ACC112 (cell line): ENCODE results near the gene BAG3.
"Not testable (repeated sequence)": the region's sequence is repeated elsewhere in the genome, so short reads cannot be mapped to it uniquely, and the experiment has no call there.

Experiments used
- H2AFZ ChIP-seq: fragments of 200-600 bp; sonication (generic); one replicate; pipeline ENCODE4 v1.6.0; 2017; ENCODE audit warnings: antibody characterized with exemption, low read length; ENCODE audit not compliant: unreplicated experiment
- H3K27ac ChIP-seq: fragments of 200-600 bp; sonication (generic); 2 replicates; pipeline ENCODE4 v1.5.1; 2014; ENCODE audit warnings: low read depth, mild to moderate bottlenecking, antibody characterized with exemption, low read length, moderate library complexity
- H3K27me3 ChIP-seq: fragments of 200-600 bp; sonication (generic); 2 replicates; pipeline ENCODE4 v1.6.1; 2014; ENCODE audit warnings: mild to moderate bottlenecking, antibody characterized with exemption, low read length, moderate library complexity, mixed read lengths; ENCODE audit not compliant: insufficient read depth
- H3K36me3 ChIP-seq: fragments of 200-600 bp; sonication (generic); 2 replicates; pipeline ENCODE4 v1.6.1; 2016; ENCODE audit warnings: mild to moderate bottlenecking, antibody characterized with exemption, low read length, moderate library complexity, mixed read lengths; ENCODE audit not compliant: insufficient read depth
- H3K4me1 ChIP-seq: fragments of 200-600 bp; sonication (generic); one replicate; pipeline ENCODE4 v1.6.1; 2016; ENCODE audit warnings: low read length, mixed read lengths; ENCODE audit not compliant: insufficient read depth, unreplicated experiment, control insufficient read depth
- H3K4me3 ChIP-seq: fragments of 200-600 bp; sonication (generic); 2 replicates; pipeline ENCODE4 v1.5.1; 2014; ENCODE audit warnings: mild to moderate bottlenecking, low read depth, low read length
- H3K79me2 ChIP-seq: fragments of 200-600 bp; sonication (generic); one replicate; pipeline ENCODE4 v1.6.0; 2016; ENCODE audit warnings: low read length; ENCODE audit not compliant: control insufficient read depth, unreplicated experiment, insufficient read depth

The BAG3 gene

GRCh38 chr10:119693262-119693957, 42.2 kb downstream of the BAG3 start:
- Histone ChIP-seq H3K27me3 (peaks cover 9% of the 10 kb centered on the region; the same call in 1 of the 2 replicates), H3K27ac (no peak overlapping the region), H3K36me3 (no peaks in the 10 kb centered on the region), H3K4me3 (no peak overlapping the region), H2AFZ (no peak overlapping the region), H3K79me2 (no peaks in the 10 kb centered on the region), H3K4me1 (no peaks in the 10 kb centered on the region)

GRCh38 chr10:119694608-119695007, 43.4 kb downstream of the BAG3 start:
- H3K27ac ChIP-seq = no peak overlapping the region
- no peaks in the 10 kb centered on the region for H3K4me1 ChIP-seq
- H3K4me3 ChIP-seq = no peak overlapping the region
- no peaks in the 10 kb centered on the region for H3K36me3 ChIP-seq
- no peaks in the 10 kb centered on the region for H3K79me2 ChIP-seq
- no peak overlapping the region for H2AFZ ChIP-seq
- peaks cover 9% of the 10 kb centered on the region; the same call in 1 of the 2 replicates for H3K27me3 ChIP-seq

GRCh38 chr10:119700321-119700954, 49.3 kb downstream of the BAG3 start:
- Histone ChIP-seq H3K27me3 (peaks cover 9% of the 10 kb centered on the region; the same call in 1 of the 2 replicates), H3K4me3 (no peak overlapping the region), H3K4me1 (no peaks in the 10 kb centered on the region), H3K27ac (no peak overlapping the region), H3K36me3 (no peaks in the 10 kb centered on the region), H2AFZ (no peak overlapping the region), H3K79me2 (no peaks in the 10 kb centered on the region)

DNA sequence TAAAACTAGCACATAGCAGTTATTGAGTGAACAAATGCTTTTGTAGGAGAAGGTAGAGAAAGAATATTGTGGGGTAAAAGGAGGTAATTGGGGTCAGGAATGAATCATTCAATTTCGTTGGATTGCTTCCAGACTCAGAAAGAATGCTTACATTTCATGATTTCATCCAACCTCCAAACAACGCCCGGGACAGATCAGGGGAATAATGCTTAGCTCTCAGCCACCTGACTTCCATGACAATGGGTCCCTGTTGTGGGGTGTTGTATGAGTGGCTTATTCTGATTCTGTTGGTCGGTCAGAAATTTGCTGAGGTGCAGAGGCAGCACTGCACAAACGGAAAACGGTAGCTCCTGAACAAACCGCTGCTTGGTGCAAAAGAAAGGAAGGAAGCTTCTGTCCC, 50.7 kb downstream of the BAG3 start:
- no peaks in the 10 kb centered on the region for H3K27me3 ChIP-seq
- no peak overlapping the region for H3K4me3 ChIP-seq
- H3K27ac ChIP-seq = no peak overlapping the region
- H3K79me2 ChIP-seq = no peaks in the 10 kb centered on the region
- H3K4me1 ChIP-seq = no peaks in the 10 kb centered on the region
- no peak overlapping the region for H2AFZ ChIP-seq
- no peaks in the 10 kb centered on the region for H3K36me3 ChIP-seq

GRCh38 chr10:119702583-119702982, 51.4 kb downstream of the BAG3 start:
- Histone ChIP-seq H3K27me3 (no peaks in the 10 kb centered on the region), H3K36me3 (no peaks in the 10 kb centered on the region), H2AFZ (no peak overlapping the region), H3K27ac (no peak overlapping the region), H3K4me1 (no peaks in the 10 kb centered on the region), H3K79me2 (no peaks in the 10 kb centered on the region), H3K4me3 (no peak overlapping the region)

- Histone ChIP-seq H3K27me3 (no peaks in the 10 kb centered on the region), H3K4me1 (no peaks in the 10 kb centered on the region), H3K36me3 (no peaks in the 10 kb centered on the region), H3K27ac (no peak overlapping the region), H3K4me3 (no peak overlapping the region), H3K79me2 (no peaks in the 10 kb centered on the region), H2AFZ (no peak overlapping the region)
Measured at GRCh38 chr10:119703903-119704508, 52.8 kb downstream of the BAG3 start.

DNA sequence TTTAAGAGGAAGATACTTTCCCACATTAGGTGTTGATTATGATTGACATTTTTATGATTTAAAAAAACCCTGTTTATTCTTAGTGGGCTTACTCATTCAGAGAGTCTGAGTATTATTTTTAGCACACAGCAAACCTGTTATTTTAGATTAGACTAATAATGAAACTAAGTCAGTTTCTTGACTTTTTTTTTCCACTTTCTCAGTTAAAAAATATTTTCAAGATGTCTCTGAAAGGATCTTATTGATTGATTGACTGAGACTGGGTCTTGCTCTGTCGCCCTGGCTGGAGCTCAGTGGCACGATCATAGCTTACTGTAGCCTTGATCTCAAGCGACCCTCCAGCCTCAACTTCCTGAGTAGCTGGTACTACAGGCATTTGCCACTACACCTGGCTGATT, 54.3 kb downstream of the BAG3 start:
- Histone ChIP-seq H3K79me2 (no peaks in the 10 kb centered on the region), H3K4me1 (no peaks in the 10 kb centered on the region), H3K27ac (no peak overlapping the region), H3K4me3 (no peak overlapping the region), H2AFZ (no peak overlapping the region), H3K36me3 (no peaks in the 10 kb centered on the region), H3K27me3 (no peaks in the 10 kb centered on the region)

DNA sequence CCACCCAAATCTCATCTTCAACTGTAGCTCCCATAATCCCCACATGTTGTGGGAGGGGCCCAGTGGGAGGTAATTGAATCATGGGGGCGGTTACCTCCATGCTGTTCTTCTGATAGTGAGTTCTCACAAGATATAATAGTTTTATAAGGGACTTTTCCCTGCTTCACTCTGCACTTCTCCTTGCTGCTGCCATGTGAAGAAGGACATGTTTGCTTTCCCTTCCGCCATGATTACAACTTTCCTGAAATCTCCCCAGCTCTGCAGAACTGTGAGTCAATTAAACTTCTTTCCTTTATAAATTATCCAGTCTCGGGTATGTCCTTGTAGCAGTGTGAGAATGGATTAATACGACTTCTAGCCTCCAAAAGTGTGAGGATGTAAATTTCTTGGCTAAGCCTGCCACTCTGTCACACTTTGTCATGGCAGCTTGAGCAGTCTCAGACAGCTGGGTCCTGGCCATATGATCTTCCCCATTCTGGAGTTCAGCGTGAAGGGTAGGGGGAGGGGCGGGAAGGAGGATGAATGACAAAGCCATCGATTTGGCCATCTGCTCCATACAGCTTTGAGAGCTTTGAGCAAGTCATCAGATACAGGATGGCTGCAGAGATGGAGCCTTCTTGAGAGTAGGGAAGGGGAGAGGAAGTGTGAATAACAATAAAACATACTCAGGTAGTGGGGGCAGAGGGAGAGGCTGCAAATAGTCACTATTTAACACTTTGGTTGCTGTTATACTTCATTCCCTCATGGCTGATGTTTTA, 55.5 kb downstream of the BAG3 start:
- Histone ChIP-seq H3K27ac (no peak overlapping the region), H3K4me3 (no peak overlapping the region), H3K79me2 (no peaks in the 10 kb centered on the region), H3K4me1 (no peaks in the 10 kb centered on the region), H3K27me3 (no peaks in the 10 kb centered on the region), H3K36me3 (no peaks in the 10 kb centered on the region), H2AFZ (no peak overlapping the region)

- H3K27me3 ChIP-seq, H3K4me3 ChIP-seq, H2AFZ ChIP-seq, H3K4me1 ChIP-seq, H3K36me3 ChIP-seq, H3K27ac ChIP-seq, H3K79me2 ChIP-seq: not testable (repeated sequence)
Measured at GRCh38 chr10:119707331-119707730, 56.2 kb downstream of the BAG3 start.

DNA sequence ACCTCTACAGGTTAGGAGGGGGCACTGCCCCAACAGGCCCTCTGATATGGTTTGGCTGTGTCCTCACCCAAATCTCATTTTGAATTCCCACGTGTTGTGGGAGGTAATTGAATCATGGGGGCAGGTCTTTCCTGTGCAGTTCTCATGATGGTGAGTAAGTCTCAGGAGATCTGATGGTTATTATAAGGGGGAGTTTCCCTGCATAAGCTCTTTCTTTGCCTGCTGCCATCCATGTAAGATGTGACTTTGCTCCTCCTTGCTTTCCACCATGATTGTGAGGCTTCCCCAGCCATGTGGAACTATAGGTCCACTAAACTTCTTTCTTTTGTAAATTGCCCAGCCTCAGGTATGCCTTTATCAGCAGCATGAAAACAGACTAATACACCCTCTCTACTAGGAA, 59.8 kb downstream of the BAG3 start:
- H3K4me3 ChIP-seq, H2AFZ ChIP-seq, H3K36me3 ChIP-seq, H3K4me1 ChIP-seq, H3K27ac ChIP-seq, H3K27me3 ChIP-seq, H3K79me2 ChIP-seq: not testable (repeated sequence)
